PC-9 (cell line): Measurements from ENCODE around the gene ACTR1A. TPM values are rescaled to one million over a fixed set of nuclear protein-coding genes. Genes with fewer than 3 reads are reported as not detected.

ENCODE experiments used
- BruUV-seq: library from RNA; stranded (reverse); fragments of 400-500 nt; replicated peaks from 2 replicates; lab custom pipeline; 2021; lab: Mats Ljungman, UMichigan
- CTCF ChIA-PET: fragments of 300-600 bp; sonication (Branson Sonifier 250); formaldehyde crosslinking; loops from one replicate; lab custom pipeline; 2022; ENCODE audit warnings: antibody characterized with exemption; lab: Charles Lee
- POLR2A ChIA-PET: fragments of 300-600 bp; sonication (Branson Sonifier 250); formaldehyde crosslinking; loops from one replicate; lab custom pipeline; 2022; ENCODE audit warnings: antibody characterized with exemption; ENCODE audit not compliant: unreplicated experiment; lab: Charles Lee
- DNase-seq, 2 experiments: peaks; one replicate each; pipeline versions ENCODE4 v3.0.0 to v3.0.0-alpha.2; 2015 to 2022; ENCODE audit warnings: mixed read lengths in 1 of 2
- H2AFZ ChIP-seq: fragments of 200-600 bp; sonication (generic); 2 replicates; pipeline ENCODE4 v1.8.1; 2017; ENCODE audit warnings: antibody characterized with exemption
- H3F3A ChIP-seq: fragments of 200-600 bp; sonication (generic); 2 replicates; pipeline ENCODE4 v1.8.1; 2017; ENCODE audit warnings: antibody characterized with exemption, mild to moderate bottlenecking, low read depth; ENCODE audit not compliant: insufficient read depth
- H3K27ac ChIP-seq: fragments of 200-600 bp; sonication (generic); 2 replicates; pipeline ENCODE4 v1.6.1; 2016; ENCODE audit warnings: mixed run types
- H3K27me3 ChIP-seq: fragments of 200-600 bp; sonication (generic); 2 replicates; pipeline ENCODE4 v1.6.1; 2016; ENCODE audit warnings: low read depth, mixed run types; ENCODE audit not compliant: insufficient read depth
- H3K36me3 ChIP-seq: fragments of 200-600 bp; sonication (generic); 2 replicates; pipeline ENCODE4 v1.6.1; 2016; ENCODE audit warnings: low read depth, mixed run types
- H3K4me1 ChIP-seq: fragments of 200-600 bp; sonication (generic); replicated peaks from 2 replicates; pipeline ENCODE4 v1.6.1; 2016; ENCODE audit warnings: mixed run types; ENCODE audit not compliant: insufficient read depth
- H3K4me2 ChIP-seq: fragments of 200-600 bp; sonication (generic); 2 replicates; pipeline ENCODE4 v1.6.1; 2017; ENCODE audit warnings: mixed run types
- H3K4me3 ChIP-seq: fragments of 200-600 bp; sonication (generic); 2 replicates; pipeline ENCODE4 v1.6.1; 2016; ENCODE audit warnings: mixed run types
- H3K79me2 ChIP-seq: fragments of 200-600 bp; sonication (generic); 2 replicates; pipeline ENCODE4 v1.6.1; 2017; ENCODE audit warnings: low read depth, mixed run types
- H3K9me2 ChIP-seq: fragments of 200-600 bp; sonication (generic); 2 replicates; pipeline ENCODE4 v1.8.1; 2017; ENCODE audit warnings: mild to moderate bottlenecking; ENCODE audit not compliant: insufficient read depth
- H3K9me3 ChIP-seq: fragments of 200-600 bp; sonication (generic); 2 replicates; pipeline ENCODE4 v1.8.1; 2016; ENCODE audit warnings: low read depth; ENCODE audit not compliant: insufficient read depth
- H4K20me1 ChIP-seq: fragments of 200-600 bp; sonication (generic); 2 replicates; pipeline ENCODE4 v1.8.1; 2017; ENCODE audit not compliant: insufficient read depth
- EZH2 ChIP-seq: fragments of 200-600 bp; sonication (generic); IDR thresholded peaks from 2 replicates; pipeline ENCODE4 v1.8.0; 2017; ENCODE audit warnings: antibody characterized with exemption, low read depth
- intact Hi-C: fragments of 100-400 bp; cut with micrococcal nuclease; formaldehyde crosslinking; loops from one replicate; pipeline ENCODE4 v1.10.0; 2022; ENCODE audit not compliant: unreplicated experiment
- total RNA-seq: library from RNA; stranded (reverse); gene quantifications from 2 replicates; pipeline ENCODE4 v1.2.3, GENCODE V29; 2021
- TF ChIP-seq, protein P1 (sequence below): fragments of 200-600 bp; sonication (generic); conservative IDR thresholded peaks from 2 replicates; pipeline ENCODE4 v1.6.1; 2017; ENCODE audit warnings: mixed run types, antibody characterized with exemption, mild to moderate bottlenecking, moderate library complexity

Gene ACTR1A
- total RNA-seq, 1 experiment from 2014 or later, result 29.4 TPM

DNA sequence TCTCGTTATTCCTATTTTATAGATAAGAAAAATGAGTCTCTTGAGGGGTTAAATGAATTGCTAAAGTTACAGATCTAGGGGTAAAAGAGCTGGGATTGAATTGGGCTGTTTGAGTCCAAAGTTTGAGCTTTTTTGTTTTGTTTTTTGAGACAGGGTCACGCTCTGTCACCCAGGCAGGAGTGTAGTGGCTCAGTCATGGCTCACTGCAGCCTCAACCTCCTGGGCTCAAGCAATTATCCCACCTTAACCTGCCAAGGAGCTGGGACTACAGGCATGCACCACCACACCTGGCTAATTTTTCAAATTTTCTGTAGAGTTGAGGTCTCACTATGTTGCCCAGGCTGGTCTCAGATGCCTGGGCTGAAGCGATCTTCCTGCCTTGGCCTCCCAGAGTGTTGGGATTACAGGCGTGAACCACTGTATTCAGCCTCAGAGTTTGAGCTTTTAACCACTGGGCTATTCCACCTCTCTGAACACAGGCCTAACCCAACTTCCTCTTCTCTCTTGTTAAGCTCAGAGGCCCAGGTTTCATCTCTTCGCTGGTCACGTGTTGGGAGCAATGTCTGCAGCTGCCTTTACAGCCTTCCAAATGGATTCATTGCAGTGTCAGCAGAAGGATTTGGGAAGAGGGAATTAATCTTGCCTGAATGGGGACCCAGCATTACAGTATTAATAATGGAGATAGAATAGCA, 9.2 kb upstream of the ACTR1A start:
- no peak for DNase-seq
- CTCF ChIA-PET, result no interaction called here
- peaks cover 8% of the 10 kb centered on the region for H3K79me2 ChIP-seq
- no peak for TF ChIP-seq EZH2
- TF ChIP-seq, protein P1, sequence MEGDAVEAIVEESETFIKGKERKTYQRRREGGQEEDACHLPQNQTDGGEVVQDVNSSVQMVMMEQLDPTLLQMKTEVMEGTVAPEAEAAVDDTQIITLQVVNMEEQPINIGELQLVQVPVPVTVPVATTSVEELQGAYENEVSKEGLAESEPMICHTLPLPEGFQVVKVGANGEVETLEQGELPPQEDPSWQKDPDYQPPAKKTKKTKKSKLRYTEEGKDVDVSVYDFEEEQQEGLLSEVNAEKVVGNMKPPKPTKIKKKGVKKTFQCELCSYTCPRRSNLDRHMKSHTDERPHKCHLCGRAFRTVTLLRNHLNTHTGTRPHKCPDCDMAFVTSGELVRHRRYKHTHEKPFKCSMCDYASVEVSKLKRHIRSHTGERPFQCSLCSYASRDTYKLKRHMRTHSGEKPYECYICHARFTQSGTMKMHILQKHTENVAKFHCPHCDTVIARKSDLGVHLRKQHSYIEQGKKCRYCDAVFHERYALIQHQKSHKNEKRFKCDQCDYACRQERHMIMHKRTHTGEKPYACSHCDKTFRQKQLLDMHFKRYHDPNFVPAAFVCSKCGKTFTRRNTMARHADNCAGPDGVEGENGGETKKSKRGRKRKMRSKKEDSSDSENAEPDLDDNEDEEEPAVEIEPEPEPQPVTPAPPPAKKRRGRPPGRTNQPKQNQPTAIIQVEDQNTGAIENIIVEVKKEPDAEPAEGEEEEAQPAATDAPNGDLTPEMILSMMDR, result no peak
- H3K4me1 ChIP-seq, result peaks cover 35% of the 10 kb centered on the region
- POLR2A ChIA-PET, result interaction anchor here (0.6 kb wide), 1 partner anchor 33 kb away, joined by 15 read pairs; no protein-coding TSS in a partner anchor
- H3K9me3 ChIP-seq, result no peaks in the 10 kb centered on the region
- H3K9me2 ChIP-seq, result no peaks in the 10 kb centered on the region
- H3F3A ChIP-seq, result peaks cover 18% of the 10 kb centered on the region
- intact Hi-C loops, result no loop called here
- no peak overlapping the region for H3K4me2 ChIP-seq
- H3K36me3 ChIP-seq, result no peaks in the 10 kb centered on the region
- H4K20me1 ChIP-seq, result no peaks in the 10 kb centered on the region
- H2AFZ ChIP-seq, result no peak overlapping the region
- BruUV-seq, result no TSS peak
- H3K4me3 ChIP-seq, result no peak overlapping the region
- no peak overlapping the region for H3K27ac ChIP-seq
- no peaks in the 10 kb centered on the region for H3K27me3 ChIP-seq

DNA sequence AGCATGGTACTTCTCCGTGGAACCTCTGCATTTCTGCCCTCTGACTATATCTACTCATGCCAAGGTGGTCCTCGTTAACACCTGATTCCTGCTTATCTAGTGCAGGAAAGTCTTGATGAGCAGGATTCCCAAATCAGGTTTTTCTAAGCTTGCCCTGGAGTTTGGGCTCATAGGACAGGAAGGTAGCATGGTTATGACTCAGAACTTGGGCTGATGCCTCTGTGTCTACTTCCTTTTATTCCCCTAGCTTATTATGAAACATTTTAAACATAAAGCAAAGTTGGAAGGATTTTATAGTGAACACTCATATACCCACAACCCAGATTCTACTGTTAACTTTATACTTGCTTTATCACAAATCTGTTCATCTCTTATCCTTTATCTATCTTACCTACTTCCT, 6.9 kb upstream of the ACTR1A start:
- no peaks in the 10 kb centered on the region for H3K36me3 ChIP-seq
- H3K27ac ChIP-seq, result peak overlapping the region; percentile 70
- H3K79me2 ChIP-seq, result peaks cover 29% of the 10 kb centered on the region
- BruUV-seq, result no TSS peak
- peak overlapping the region; percentile 63 for H3K4me2 ChIP-seq
- H3F3A ChIP-seq, result peaks cover 18% of the 10 kb centered on the region
- no peak overlapping the region for H3K4me3 ChIP-seq
- CTCF ChIA-PET, result no interaction called here
- DNase-seq, result peak; percentile 25 to 91
- H3K9me2 ChIP-seq, result no peaks in the 10 kb centered on the region
- no peaks in the 10 kb centered on the region for H3K9me3 ChIP-seq
- POLR2A ChIA-PET, result no interaction called here
- no peak overlapping the region for H2AFZ ChIP-seq
- TF ChIP-seq, protein P1, result no peak
- no peak for TF ChIP-seq EZH2
- intact Hi-C loops, result loop anchor here (10.0 kb wide), 1 partner anchor 355 kb away; the partner anchor contains the start of gene NOLC1
- no peaks in the 10 kb centered on the region for H4K20me1 ChIP-seq
- H3K27me3 ChIP-seq, result no peaks in the 10 kb centered on the region
- H3K4me1 ChIP-seq, result peaks cover 44% of the 10 kb centered on the region

DNA sequence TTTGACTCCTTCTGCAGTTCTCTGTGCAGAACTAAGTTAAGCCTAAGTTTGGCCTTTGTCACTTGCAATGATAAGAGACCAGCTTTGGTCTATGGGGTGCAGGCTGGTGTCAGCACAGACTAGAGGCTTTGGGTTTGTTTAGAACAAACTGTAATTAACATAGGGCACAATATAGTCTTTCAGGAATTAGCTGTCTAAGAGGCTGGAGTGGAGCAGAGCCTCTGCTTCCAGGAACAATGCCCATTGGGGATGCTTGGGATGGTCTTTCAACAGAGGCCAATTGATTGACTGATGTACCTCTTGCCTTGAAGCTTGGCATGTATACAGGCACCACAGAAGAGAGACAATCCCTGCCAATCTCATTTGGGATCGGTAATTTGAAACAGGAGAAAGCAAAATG, 6.0 kb upstream of the ACTR1A start:
- Histone ChIP-seq H3K27me3 (no peaks in the 10 kb centered on the region), H3K79me2 (peaks cover 33% of the 10 kb centered on the region), H3K9me2 (no peaks in the 10 kb centered on the region), H2AFZ (no peak overlapping the region), H3K4me3 (no peak overlapping the region), H3K9me3 (no peaks in the 10 kb centered on the region), H3K27ac (peak overlapping the region; percentile 70; the same call in 1 of the 2 replicates), H3K36me3 (no peaks in the 10 kb centered on the region), H3K4me2 (no peak overlapping the region), H3K4me1 (peaks cover 44% of the 10 kb centered on the region), H4K20me1 (no peaks in the 10 kb centered on the region), H3F3A (peaks cover 18% of the 10 kb centered on the region)
- no peak for DNase-seq
- ChIA-PET POLR2A (interaction anchor here (0.5 kb wide), 1 partner anchor 1337 kb away, joined by 6 read pairs; no protein-coding TSS in a partner anchor), CTCF (interaction anchor here (0.7 kb wide), 1 partner anchor 281 kb away, joined by 8 read pairs; no protein-coding TSS in a partner anchor)
- intact Hi-C loops, result loop anchor here (10.0 kb wide), 1 partner anchor 354 kb away; the partner anchor contains the start of gene NOLC1
- TF ChIP-seq, protein P1, result no peak
- no peak for TF ChIP-seq EZH2
- no TSS peak for BruUV-seq
